K562 (cell line): ENCODE data around the gene TRMT1. TPM values are rescaled to one million over a fixed set of nuclear protein-coding genes. Genes with fewer than 3 reads are reported as not detected.

Experiments
- BHLHE40 ChIP-seq: IDR thresholded peaks from 2 replicates; pipeline ENCODE4 v1.6.1; 2011; ENCODE audit warnings: low read length, improper control_type of control experiment
- GATAD2A ChIP-seq: fragments of 450-650 bp; IDR thresholded peaks from 2 replicates; pipeline ENCODE4 v1.6.1; 2017
- HDGF ChIP-seq: fragments of 450-650 bp; IDR thresholded peaks from 2 replicates; pipeline ENCODE4 v1.6.1; 2016
- PHF20 ChIP-seq: fragments of 450-650 bp; IDR thresholded peaks from 2 replicates; pipeline ENCODE4 v1.6.1; 2018; ENCODE audit not compliant: partially characterized antibody
- PTRF ChIP-seq: fragments of 450-650 bp; IDR thresholded peaks from 2 replicates; pipeline ENCODE4 v1.6.1; 2016; ENCODE audit warnings: mild to moderate bottlenecking, missing genetic modification characterization, missing compliant biosample characterization
- ZFX ChIP-seq: sonication (generic); formaldehyde crosslinking; IDR thresholded peaks from 2 replicates; pipeline ENCODE4 v1.8.0; 2022; ENCODE audit warnings: mild to moderate bottlenecking, missing genetic modification reagents, moderate library complexity
- ZNF766 ChIP-seq: fragments of 200-800 bp; sonication (Bioruptor generic); conservative IDR thresholded peaks from 2 replicates; pipeline ENCODE4 v1.6.1; 2016; ENCODE audit warnings: missing genetic modification characterization, missing compliant biosample characterization
- polyA plus RNA-seq, 8 experiments: library from polyadenylated mRNA; depleted of rRNA in 4 of 8; stranded (reverse) in 5 of 8; unstranded in 3 of 8; fragments of >200 nt; fragmentation: Nextera tagmentation in 2 of 8; fragmentation: Illumina TruSeq in 1 of 8; extraction: Ambion mirVana in 2 of 8; extraction: Trizol in 1 of 8; gene quantifications; 2 replicates each; pipeline versions ENCODE4 v1.2.1 to v1.2.3, GENCODE V29; 2011 to 2014; ENCODE audit warnings: inconsistent platforms in 1 of 8, missing spikeins in 1 of 8
- total RNA-seq, 7 experiments: library from RNA; depleted of rRNA in 6 of 7; stranded (reverse); fragments of >200 nt in 6 of 7; fragmentation: Illumina TruSeq in 2 of 7; extraction: Trizol in 2 of 7; gene quantifications; 2 replicates each; pipeline versions ENCODE4 v1.2.1 to v1.2.3, GENCODE V29; 2011 to 2021; ENCODE audit warnings: low replicate concordance in 1 of 7
- TF ChIP-seq, protein P1 (sequence below): fragments of 250-450 bp; sonication (Bioruptor Pico); IDR thresholded peaks from 2 replicates; pipeline ENCODE4 v1.8.0; 2022; ENCODE audit warnings: inconsistent platforms

TRMT1 gene
- total and polyA plus RNA-seq, 9 of the 15 experiments (the other 6 are each of a cell fraction or from before 2014, with no cell fraction given): 5.8 to 158 (median 54.3) TPM

DNA sequence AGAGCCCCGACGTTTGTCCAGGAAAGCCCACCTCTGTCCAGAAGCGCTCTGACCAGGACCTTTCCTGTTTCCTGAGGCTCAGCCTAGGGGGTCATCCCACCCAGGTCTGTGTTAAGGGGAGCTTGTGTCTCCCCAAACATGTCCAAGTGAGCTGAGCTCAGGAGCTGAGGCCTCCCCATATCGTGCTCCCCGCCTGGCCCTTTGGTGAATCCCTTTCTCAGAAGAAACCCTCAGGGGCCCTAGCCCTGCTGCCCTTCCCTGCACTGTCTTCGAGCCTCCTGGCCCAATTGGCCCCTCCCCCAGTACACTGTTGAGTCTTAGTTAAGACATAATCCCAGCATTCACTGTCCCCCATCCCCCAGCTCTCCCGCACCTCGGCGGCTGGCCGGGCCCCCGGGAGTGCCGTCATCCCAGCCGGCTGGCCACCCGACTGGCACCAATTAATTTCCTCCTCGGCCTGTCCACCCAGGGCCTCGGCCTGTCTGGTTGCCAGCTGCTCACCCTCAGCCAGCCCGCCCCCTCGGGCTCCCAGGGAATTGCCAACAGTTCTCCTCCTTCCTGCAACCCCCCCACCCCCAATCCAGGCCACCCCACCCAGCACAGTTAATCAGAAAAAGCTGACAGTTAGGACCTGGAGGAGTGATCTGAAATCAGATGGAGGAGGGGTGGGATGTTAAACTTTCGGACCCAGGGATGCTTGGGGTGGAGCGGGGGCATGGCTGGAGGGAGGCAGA is 47.2 kb upstream of the TRMT1 start (continued):
- TF ChIP-seq ZFX (CRISPR knock-in tag) (peak; percentile 64), PHF20 (peak; percentile 17), HDGF (no peak; the same call in 1 of the 2 replicates), PTRF (tag) (no peak), ZNF766 (CRISPR knock-in tag) (peak; percentile 81), BHLHE40 (no peak), GATAD2A (peak; percentile 39; the same call in 1 of the 2 replicates)
- TF ChIP-seq, protein P1, sequence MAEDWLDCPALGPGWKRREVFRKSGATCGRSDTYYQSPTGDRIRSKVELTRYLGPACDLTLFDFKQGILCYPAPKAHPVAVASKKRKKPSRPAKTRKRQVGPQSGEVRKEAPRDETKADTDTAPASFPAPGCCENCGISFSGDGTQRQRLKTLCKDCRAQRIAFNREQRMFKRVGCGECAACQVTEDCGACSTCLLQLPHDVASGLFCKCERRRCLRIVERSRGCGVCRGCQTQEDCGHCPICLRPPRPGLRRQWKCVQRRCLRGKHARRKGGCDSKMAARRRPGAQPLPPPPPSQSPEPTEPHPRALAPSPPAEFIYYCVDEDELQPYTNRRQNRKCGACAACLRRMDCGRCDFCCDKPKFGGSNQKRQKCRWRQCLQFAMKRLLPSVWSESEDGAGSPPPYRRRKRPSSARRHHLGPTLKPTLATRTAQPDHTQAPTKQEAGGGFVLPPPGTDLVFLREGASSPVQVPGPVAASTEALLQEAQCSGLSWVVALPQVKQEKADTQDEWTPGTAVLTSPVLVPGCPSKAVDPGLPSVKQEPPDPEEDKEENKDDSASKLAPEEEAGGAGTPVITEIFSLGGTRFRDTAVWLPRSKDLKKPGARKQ (CRISPR knock-in tag): no peak
- TF ChIP-seq, all 486 proteins: peak for 73
